ES-I3 (cell line): Measurements from ENCODE around the gene KLB.

Experiments
- H3K36me3 ChIP-seq: 2 replicates; pipeline ENCODE4 v1.6.1; 2013; ENCODE audit warnings: mild to moderate bottlenecking, low read length, control low read depth, moderate library complexity; ENCODE audit not compliant: insufficient read depth
- H3K4me1 ChIP-seq: 2 replicates; pipeline ENCODE4 v1.6.1; 2013; ENCODE audit warnings: mild to moderate bottlenecking, control low read depth, low read length; ENCODE audit not compliant: insufficient read depth
- H3K9ac ChIP-seq: 2 replicates; pipeline ENCODE4 v1.6.1; 2013; ENCODE audit warnings: low read depth, mild to moderate bottlenecking, low read length, moderate library complexity
- H3K9me3 ChIP-seq: 2 replicates; pipeline ENCODE4 v1.6.1; 2013; ENCODE audit warnings: mild to moderate bottlenecking, low read length, moderate library complexity; ENCODE audit not compliant: control insufficient read depth, insufficient read depth

The KLB gene

GRCh38 chr4:39464886-39465501 is 58.3 kb downstream of the KLB start:
- H3K9me3 ChIP-seq, result no peaks in the 10 kb centered on the region
- no peaks in the 10 kb centered on the region for H3K4me1 ChIP-seq
- H3K9ac ChIP-seq, result no peak overlapping the region
- H3K36me3 ChIP-seq, result peaks cover 9% of the 10 kb centered on the region; the same call in 1 of the 2 replicates

- Histone ChIP-seq H3K36me3 (peaks cover 15% of the 10 kb centered on the region; the same call in 1 of the 2 replicates), H3K9me3 (no peaks in the 10 kb centered on the region)
Observed at GRCh38 chr4:39466747-39467146, 60.0 kb downstream of the KLB start.

GRCh38 chr4:39467464-39467863 is 60.7 kb downstream of the KLB start:
- Histone ChIP-seq H3K4me1 (no peaks in the 10 kb centered on the region), H3K9me3 (no peaks in the 10 kb centered on the region), H3K36me3 (peaks cover 22% of the 10 kb centered on the region), H3K9ac (no peak overlapping the region)

More at GRCh38 chr4:39466747-39467146, 60.0 kb downstream of the KLB start:
- Histone ChIP-seq H3K4me1 (no peaks in the 10 kb centered on the region), H3K9ac (no peak overlapping the region)

GRCh38 chr4:39469429-39470077 is 62.8 kb downstream of the KLB start:
- H3K9ac ChIP-seq, result no peak overlapping the region
- peaks cover 19% of the 10 kb centered on the region for H3K36me3 ChIP-seq
- H3K4me1 ChIP-seq, result no peaks in the 10 kb centered on the region
- H3K9me3 ChIP-seq, result no peaks in the 10 kb centered on the region

DNA sequence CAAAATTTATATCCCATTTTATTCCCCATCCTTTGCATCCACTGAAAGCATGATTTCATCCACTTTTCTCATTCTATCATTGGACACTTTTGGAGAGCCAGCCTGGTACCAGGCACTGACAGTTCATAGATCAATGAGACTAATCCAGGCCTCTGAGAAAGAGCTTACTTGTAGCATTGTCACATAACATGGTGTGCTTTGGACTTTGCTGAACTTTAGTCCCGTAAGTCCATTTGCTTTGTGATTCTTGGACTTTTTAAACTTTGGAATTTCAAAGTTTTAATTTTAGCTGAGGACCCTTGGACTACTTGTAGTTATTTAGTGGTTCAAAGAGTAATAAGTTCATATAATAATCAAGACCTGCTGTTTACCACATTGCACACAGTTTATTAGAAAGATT is 63.7 kb downstream of the KLB start:
- Histone ChIP-seq H3K4me1 (no peaks in the 10 kb centered on the region), H3K9ac (no peak overlapping the region), H3K36me3 (peaks cover 19% of the 10 kb centered on the region), H3K9me3 (no peaks in the 10 kb centered on the region)

GRCh38 chr4:39472396-39472795 is 65.7 kb downstream of the KLB start:
- Histone ChIP-seq H3K4me1 (no peaks in the 10 kb centered on the region), H3K36me3 (peaks cover 19% of the 10 kb centered on the region), H3K9me3 (no peaks in the 10 kb centered on the region), H3K9ac (no peak overlapping the region)

- Histone ChIP-seq H3K9ac (no peak overlapping the region), H3K9me3 (no peaks in the 10 kb centered on the region), H3K4me1 (no peaks in the 10 kb centered on the region), H3K36me3 (peaks cover 9% of the 10 kb centered on the region)
Observed at GRCh38 chr4:39476187-39476895, 69.6 kb downstream of the KLB start.

GRCh38 chr4:39480251-39480650 is 73.5 kb downstream of the KLB start:
- Histone ChIP-seq H3K9me3 (peaks cover 3% of the 10 kb centered on the region; the same call in 1 of the 2 replicates), H3K9ac (no peak overlapping the region), H3K4me1 (no peaks in the 10 kb centered on the region), H3K36me3 (no peaks in the 10 kb centered on the region)

- Histone ChIP-seq H3K4me1 (no peaks in the 10 kb centered on the region), H3K9ac (no peak overlapping the region), H3K36me3 (no peaks in the 10 kb centered on the region), H3K9me3 (peaks cover 3% of the 10 kb centered on the region; the same call in 1 of the 2 replicates)
Observed at GRCh38 chr4:39480902-39481695, 74.4 kb downstream of the KLB start.

GRCh38 chr4:39484582-39485272 is 78.0 kb downstream of the KLB start:
- no peaks in the 10 kb centered on the region for H3K4me1 ChIP-seq
- peaks cover 3% of the 10 kb centered on the region; the same call in 1 of the 2 replicates for H3K9me3 ChIP-seq
- H3K9ac ChIP-seq, result no peak overlapping the region
- no peaks in the 10 kb centered on the region for H3K36me3 ChIP-seq

DNA sequence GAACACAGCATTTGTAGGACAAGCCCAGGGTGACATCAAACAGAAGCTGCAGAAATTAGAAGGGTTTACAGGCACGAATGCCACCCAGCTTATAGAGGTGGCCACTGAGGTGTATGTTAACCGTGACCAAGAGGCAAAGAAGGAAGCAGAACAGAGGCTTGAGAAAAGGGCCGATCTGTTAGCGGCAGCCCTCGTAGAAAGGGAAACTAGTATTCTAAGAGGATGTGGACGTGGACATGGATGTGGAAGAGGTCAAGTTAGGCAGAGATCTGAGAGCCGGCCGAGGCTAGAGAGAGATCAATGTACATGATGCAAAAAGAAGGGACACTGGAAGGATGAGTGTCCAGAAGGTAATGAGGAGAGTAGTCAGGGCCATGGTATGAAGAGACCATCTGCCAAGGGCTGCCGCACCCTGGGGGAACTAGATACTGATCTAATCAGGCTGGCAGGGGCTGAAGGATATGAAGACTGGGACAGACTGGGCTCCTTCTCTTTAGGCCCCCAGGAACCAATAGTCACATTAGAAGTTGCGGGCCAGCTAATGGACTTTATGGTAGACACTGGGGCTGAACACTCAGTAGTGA is 79.6 kb downstream of the KLB start:
- Histone ChIP-seq H3K9ac (no peak overlapping the region), H3K4me1 (no peaks in the 10 kb centered on the region), H3K36me3 (no peaks in the 10 kb centered on the region), H3K9me3 (peaks cover 3% of the 10 kb centered on the region; the same call in 1 of the 2 replicates)

GRCh38 chr4:39490322-39490721 is 83.6 kb downstream of the KLB start:
- Histone ChIP-seq H3K36me3 (no peaks in the 10 kb centered on the region), H3K9me3 (no peaks in the 10 kb centered on the region), H3K9ac (no peak overlapping the region), H3K4me1 (no peaks in the 10 kb centered on the region)

GRCh38 chr4:39494354-39494753 is 87.6 kb downstream of the KLB start:
- H3K9me3 ChIP-seq, result no peaks in the 10 kb centered on the region
- no peaks in the 10 kb centered on the region; the same call in 1 of the 2 replicates for H3K4me1 ChIP-seq
- H3K9ac ChIP-seq, result no peak overlapping the region

More at GRCh38 chr4:39494354-39494753, 87.6 kb downstream of the KLB start:
- H3K36me3 ChIP-seq, result no peaks in the 10 kb centered on the region
